IPS-18c (cell line): ENCODE results near the gene RPS5.
A peak's percentile ranks its signal among the peaks of the same experiment; 100 is the strongest.
"Not testable (repeated sequence)": the region's sequence is repeated elsewhere in the genome, so short reads cannot be mapped to it uniquely, and the experiment has no call there.

Experiments used
- H3K4me3 ChIP-seq: 2 replicates; pipeline ENCODE4 v1.7.0; 2013; ENCODE audit warnings: low read depth, mild to moderate bottlenecking, low read length, moderate library complexity; ENCODE audit not compliant: insufficient read depth
- H3K9me3 ChIP-seq: one replicate; pipeline ENCODE4 v1.6.1; 2013; ENCODE audit warnings: mild to moderate bottlenecking, low read length, moderate library complexity; ENCODE audit not compliant: control insufficient read depth, insufficient read depth

Gene RPS5

GRCh38 chr19:58396691-58397532 is 9.8 kb downstream of the RPS5 start:
- peak overlapping the region; percentile 36 for H3K4me3 ChIP-seq
- H3K9me3 ChIP-seq: no peaks in the 10 kb centered on the region

DNA sequence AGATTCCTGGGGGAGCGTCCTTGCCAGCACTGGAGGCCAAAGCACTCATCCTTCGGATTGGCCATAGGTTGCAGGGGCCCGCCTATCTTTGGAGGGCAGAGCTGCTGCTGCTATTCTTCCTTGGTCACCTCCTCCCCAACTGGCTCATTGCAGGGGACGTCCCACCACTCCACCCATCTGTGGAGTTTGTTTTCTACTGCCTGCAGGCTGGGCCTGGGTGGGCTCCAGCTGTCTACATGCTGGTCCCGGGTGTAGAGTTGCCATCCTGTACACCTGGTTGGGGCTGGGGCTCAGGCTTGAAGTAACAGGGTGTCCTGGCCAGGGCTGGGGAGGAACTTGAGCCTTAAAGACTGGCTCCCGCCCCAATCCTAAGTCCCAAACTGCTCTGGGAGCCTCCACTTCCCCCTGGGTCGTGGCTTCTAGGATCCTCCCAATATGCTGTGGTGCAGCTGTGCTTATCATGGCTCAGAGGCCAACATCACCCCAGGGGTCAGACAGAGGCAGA is 10.5 kb downstream of the RPS5 start:
- Histone ChIP-seq H3K9me3 (no peaks in the 10 kb centered on the region), H3K4me3 (peak overlapping the region; percentile 3; the same call in 1 of the 2 replicates)

GRCh38 chr19:58398087-58398486 is 11.0 kb downstream of the RPS5 start:
- Histone ChIP-seq H3K4me3 (no peak overlapping the region), H3K9me3 (no peaks in the 10 kb centered on the region)

DNA sequence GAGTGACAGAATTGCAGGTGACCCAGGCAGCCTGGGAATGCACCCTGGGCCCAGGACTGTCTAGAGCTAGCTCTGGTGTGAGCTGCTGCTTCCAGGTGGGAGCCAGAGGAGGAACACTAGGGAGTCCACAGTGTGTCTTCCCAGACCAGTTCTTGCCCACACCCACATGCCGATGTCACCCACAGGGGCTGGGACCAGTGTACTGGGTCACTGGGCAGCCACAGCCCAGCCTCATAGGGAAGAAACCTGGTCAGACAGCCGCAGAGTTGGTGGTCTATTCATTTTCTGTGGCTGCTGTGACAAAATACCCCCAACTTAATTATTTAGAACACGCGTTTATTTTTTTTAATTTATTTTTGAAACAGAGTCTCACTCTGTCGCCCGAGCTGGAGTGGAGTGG is 11.5 kb downstream of the RPS5 start:
- Histone ChIP-seq H3K9me3 (no peaks in the 10 kb centered on the region), H3K4me3 (no peak overlapping the region)

GRCh38 chr19:58399903-58400302 is 12.8 kb downstream of the RPS5 start:
- Histone ChIP-seq H3K4me3 (no peak overlapping the region), H3K9me3 (no peaks in the 10 kb centered on the region)

DNA sequence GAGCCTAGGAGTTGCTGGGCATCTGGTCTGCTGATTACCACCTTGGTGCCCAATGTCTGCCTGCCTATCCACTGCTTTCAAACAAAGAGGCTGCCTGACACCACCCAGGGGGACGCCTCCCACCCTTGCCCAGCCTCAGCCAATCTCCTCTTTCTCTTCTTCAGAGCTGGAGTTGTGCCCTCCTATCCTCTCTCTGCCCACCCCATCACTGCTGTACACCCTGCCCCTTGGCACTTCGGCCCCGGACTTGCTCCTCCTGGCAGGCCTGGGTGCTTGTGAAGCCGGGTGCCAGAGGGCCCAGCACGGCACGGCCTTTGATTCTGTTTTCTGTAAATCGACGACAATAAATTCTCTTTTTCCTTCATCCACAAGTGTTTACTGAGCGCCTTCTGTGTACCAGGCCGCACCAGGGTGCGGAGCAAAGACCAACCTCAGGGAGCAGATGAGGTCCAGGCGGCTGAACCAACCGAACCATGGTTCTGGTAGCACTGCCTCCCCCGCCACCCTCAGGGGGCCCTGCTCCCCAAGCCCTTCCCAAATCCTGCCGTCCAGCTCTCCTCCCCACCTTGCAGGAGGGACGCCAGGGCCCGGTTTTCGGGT is 13.3 kb downstream of the RPS5 start:
- H3K4me3 ChIP-seq: peak overlapping the region; percentile 42
- no peaks in the 10 kb centered on the region for H3K9me3 ChIP-seq

- Histone ChIP-seq H3K4me3 (peak overlapping the region; percentile 73), H3K9me3 (no peaks in the 10 kb centered on the region)
Observed at GRCh38 chr19:58400916-58401839, 14.1 kb downstream of the RPS5 start.

GRCh38 chr19:58401840-58402421 is 14.9 kb downstream of the RPS5 start:
- peak overlapping the region; percentile 73 for H3K4me3 ChIP-seq
- H3K9me3 ChIP-seq: no peaks in the 10 kb centered on the region

DNA sequence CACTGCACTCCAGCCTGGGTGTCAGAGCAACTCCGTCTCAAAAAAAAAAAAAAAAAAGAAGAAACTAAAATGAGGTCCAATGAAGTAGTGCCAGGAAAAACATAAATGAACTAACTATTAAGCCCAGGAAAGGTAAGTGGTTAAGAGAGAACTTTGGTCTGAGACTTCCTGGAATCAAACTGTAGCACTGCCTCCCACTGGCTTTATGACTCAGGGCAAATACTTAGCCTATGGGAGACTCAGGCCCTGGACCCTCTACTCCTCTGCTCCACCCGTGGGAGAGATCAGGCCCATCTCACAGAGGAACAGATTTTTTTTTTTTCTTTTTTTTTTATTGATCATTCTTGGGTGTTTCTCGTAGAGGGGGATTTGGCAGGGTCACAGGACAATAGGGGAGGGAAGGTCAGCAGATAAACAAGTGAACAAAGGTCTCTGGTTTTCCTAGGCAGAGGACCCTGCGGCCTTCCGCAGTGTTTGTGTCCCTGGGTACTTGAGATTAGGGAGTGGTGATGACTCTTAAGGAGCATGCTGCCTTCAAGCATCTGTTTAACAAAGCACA is 16.9 kb downstream of the RPS5 start:
- not testable (repeated sequence) for H3K4me3 ChIP-seq, H3K9me3 ChIP-seq

- Histone ChIP-seq H3K9me3 (no peaks in the 10 kb centered on the region), H3K4me3 (peak overlapping the region; percentile 88; the same call in 1 of the 2 replicates)
Observed at GRCh38 chr19:58406818-58407657, 20.0 kb downstream of the RPS5 start.

- Histone ChIP-seq H3K4me3 (peak overlapping the region; percentile 88), H3K9me3 (no peaks in the 10 kb centered on the region)
Observed at GRCh38 chr19:58407658-58408151, 20.6 kb downstream of the RPS5 start.

- H3K9me3 ChIP-seq: no peaks in the 10 kb centered on the region
- H3K4me3 ChIP-seq: peak within 1 kb of the TSS; percentile 88
Observed at GRCh38 chr19:58408152-58409009, 21.3 kb downstream of the RPS5 start, which contains the start of gene ZNF584. Gene ZNF584, plus strand, starts transcription at chr19:58408649. Its CDS starts 499 bp downstream, at chr19:58409148.

DNA sequence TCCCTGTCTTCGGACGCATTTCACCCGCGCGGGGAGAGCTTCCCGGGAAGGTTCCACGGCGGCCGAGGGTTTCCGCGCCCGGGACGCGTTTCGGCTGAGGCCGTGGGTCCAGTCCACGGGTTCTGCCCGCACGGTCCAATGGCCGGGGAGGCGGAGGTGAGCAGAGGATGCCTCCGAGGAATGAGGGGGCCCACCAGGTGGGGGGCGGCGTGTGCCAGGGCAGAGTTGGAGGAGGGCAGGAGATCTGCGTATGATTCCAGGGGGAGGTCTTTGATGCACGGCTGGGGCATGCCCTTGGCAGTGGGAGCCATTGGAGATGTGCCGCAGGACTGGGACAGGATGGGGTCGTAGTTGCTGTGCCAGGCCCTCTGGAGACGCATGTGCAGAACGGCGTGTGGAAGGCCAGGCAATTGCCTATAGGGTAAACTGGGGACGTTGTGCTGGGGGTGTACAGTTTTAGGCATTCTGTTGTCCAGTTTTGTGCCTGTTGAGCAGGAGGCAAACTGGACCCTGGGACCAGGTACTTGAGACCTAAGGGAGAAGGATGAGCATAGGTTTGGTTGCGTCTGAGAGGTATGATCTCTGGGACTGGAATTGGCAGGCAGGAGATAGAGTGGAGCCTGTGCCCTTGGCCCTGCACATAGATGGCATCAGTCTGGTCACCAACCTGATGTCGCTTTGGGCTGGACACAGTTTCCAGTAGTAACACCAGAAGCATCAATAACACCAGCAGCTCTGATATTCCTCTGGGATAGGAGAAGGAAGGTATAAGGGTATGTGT is 22.1 kb downstream of the RPS5 start:
- Histone ChIP-seq H3K4me3 (peak overlapping the region; percentile 88), H3K9me3 (no peaks in the 10 kb centered on the region)

DNA sequence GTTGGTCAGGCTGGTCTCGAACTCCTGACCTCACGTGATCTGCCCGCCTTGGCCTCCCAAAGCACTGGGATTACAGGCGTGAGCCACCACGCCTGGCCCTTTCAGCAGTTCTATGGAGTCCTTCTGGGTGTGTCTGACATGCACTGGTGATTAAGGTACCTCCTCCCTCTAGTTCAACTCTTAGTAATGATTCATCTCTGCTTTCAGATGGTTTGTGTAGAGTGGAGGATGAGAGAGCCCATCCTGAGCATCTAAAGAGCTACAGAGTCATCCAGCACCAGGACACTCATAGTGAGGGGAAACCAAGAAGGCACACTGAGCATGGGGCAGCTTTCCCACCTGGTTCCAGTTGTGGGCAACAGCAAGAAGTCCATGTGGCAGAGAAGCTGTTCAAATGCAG is 29.5 kb downstream of the RPS5 start:
- H3K4me3 ChIP-seq: no peak overlapping the region
- no peaks in the 10 kb centered on the region for H3K9me3 ChIP-seq
